ENCODE data around the gene VMO1.
A peak's percentile ranks its signal among the peaks of the same experiment; 100 is the strongest.

The VMO1 gene

DNA sequence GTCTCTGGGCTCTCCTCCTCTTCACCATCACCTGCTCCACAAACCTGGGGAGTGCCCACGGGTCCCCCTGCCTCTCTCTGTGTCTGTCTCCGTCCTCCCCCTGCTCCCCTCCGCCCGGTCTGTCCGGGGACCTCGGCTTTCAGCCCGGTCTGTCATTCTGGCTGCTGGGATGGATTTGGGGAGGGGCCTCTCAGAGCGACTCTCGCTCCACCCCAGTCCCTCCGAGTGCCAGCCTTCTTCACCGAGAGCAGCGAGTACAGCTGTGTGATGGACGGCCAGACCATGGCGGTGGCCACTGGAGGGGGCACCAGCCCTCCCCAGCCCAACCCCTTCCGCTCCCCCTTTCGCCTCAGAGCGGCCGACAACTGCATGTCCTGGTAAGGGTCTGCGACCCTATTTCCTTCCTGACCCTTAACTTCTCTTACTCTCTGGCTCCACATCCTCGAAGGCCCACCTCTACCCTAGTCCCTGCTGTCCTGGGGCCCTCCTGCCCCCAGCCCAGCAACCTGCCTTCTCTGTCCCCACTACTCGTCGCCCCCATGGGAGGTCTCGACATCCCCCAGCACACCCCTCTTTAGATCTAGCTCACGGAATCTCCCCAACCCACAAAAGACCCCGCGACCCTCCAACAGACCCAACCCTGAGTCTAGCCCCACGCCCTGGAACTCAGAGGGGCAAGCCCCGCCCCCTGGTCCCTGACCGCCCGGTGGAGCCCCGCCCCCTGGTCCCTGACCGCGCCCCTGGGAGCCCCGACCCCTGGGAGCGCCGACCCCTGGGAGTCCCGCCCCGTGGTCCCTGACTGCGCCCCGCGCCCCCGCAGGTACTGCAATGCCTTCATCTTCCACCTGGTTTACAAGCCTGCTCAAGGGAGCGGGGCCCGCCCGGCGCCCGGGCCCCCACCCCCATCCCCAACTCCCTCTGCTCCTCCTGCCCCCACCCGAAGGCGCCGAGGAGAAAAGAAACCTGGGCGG, 40.9 kb downstream of the VMO1 start:
- Mint-ChIP-seq H3K27ac (no peak overlapping the region), H3K9me3 (no peaks in the 10 kb centered on the region), H3K4me3 (peak overlapping the region; percentile 30 to 73 (median 57)), H3K36me3 (ENCODE audit: low read depth) (no peaks in the 10 kb centered on the region), H3K27me3 (ENCODE audit: low read depth) (peaks cover 96% of the 10 kb centered on the region), H3K4me1 (no peaks in the 10 kb centered on the region)
- TF ChIP-seq, protein P1, sequence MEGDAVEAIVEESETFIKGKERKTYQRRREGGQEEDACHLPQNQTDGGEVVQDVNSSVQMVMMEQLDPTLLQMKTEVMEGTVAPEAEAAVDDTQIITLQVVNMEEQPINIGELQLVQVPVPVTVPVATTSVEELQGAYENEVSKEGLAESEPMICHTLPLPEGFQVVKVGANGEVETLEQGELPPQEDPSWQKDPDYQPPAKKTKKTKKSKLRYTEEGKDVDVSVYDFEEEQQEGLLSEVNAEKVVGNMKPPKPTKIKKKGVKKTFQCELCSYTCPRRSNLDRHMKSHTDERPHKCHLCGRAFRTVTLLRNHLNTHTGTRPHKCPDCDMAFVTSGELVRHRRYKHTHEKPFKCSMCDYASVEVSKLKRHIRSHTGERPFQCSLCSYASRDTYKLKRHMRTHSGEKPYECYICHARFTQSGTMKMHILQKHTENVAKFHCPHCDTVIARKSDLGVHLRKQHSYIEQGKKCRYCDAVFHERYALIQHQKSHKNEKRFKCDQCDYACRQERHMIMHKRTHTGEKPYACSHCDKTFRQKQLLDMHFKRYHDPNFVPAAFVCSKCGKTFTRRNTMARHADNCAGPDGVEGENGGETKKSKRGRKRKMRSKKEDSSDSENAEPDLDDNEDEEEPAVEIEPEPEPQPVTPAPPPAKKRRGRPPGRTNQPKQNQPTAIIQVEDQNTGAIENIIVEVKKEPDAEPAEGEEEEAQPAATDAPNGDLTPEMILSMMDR (IDR thresholded peaks at IDR 0.05; ENCODE audit: unreplicated experiment in 3 of 3) = no peak

DNA sequence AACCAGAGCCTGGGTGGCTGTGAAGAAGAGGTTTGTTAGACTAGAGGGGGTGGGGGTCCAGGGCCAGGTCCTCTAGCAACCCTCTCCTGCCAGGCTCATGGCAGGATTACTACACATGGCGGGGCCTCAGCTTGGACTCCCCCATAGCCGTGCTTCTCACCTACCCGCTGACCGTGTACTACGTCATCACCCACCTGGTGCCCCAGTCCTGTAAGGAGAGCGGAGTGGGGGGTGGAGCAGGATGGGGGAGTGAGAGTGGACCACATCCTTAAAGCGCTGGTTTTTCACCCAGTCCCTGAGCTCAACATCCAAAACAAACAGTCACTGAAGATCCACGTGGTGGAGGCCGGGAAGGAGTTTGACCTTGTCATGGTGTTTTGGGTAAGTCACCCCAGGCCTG, 42.3 kb downstream of the VMO1 start:
- Mint-ChIP-seq H3K4me3 (no peak overlapping the region), H3K27ac (no peak overlapping the region), H3K27me3 (ENCODE audit: low read depth) (peaks cover 95% of the 10 kb centered on the region), H3K4me1 (no peaks in the 10 kb centered on the region), H3K36me3 (ENCODE audit: low read depth) (no peaks in the 10 kb centered on the region), H3K9me3 (no peaks in the 10 kb centered on the region)
- TF ChIP-seq, protein P1 (IDR thresholded peaks at IDR 0.05; ENCODE audit: unreplicated experiment in 3 of 3) = no peak

GRCh38 chr17:4743216-4743615, 42.9 kb downstream of the VMO1 start:
- H3K9me3 Mint-ChIP-seq = no peaks in the 10 kb centered on the region
- no peak overlapping the region for H3K27ac Mint-ChIP-seq
- H3K36me3 Mint-ChIP-seq (ENCODE audit: low read depth) = no peaks in the 10 kb centered on the region
- H3K27me3 Mint-ChIP-seq (ENCODE audit: low read depth) = peaks cover 95% of the 10 kb centered on the region
- no peak overlapping the region for H3K4me3 Mint-ChIP-seq
- TF ChIP-seq, protein P1 (IDR thresholded peaks at IDR 0.05; ENCODE audit: unreplicated experiment in 3 of 3) = no peak
- peaks cover 6% of the 10 kb centered on the region for H3K4me1 Mint-ChIP-seq

DNA sequence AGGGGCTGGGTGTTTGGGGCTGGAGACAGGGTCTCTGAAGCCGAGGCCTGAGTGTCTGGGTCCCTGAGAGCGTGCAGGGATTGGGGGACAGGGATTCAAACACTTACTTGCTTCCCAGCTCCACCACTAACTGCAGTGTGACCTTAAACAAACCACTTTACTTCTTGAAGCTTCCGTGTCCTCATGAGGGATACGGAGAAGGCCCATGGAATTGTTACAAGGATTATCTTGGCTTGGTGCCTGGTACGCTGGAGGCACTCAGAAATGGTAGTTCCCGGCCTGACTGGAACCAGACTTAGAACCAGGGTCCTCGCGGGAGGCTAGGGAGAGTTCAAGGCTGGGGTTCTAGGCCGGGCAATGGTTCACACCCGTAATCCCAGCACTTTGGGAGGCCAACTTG, 43.5 kb downstream of the VMO1 start:
- peaks cover 94% of the 10 kb centered on the region for H3K27me3 Mint-ChIP-seq (ENCODE audit: low read depth)

GRCh38 chr17:4742133-4742532, 44.0 kb downstream of the VMO1 start:
- Mint-ChIP-seq H3K9me3 (no peaks in the 10 kb centered on the region), H3K4me3 (no peak overlapping the region), H3K27me3 (ENCODE audit: low read depth) (peaks cover 94% of the 10 kb centered on the region), H3K27ac (no peak overlapping the region), H3K4me1 (peaks cover 7% of the 10 kb centered on the region), H3K36me3 (ENCODE audit: low read depth) (no peaks in the 10 kb centered on the region)
- TF ChIP-seq, protein P1 (IDR thresholded peaks at IDR 0.05; ENCODE audit: unreplicated experiment in 3 of 3) = no peak

More for the DNA sequence above, 43.5 kb downstream of the VMO1 start:
- Mint-ChIP-seq H3K4me3 (peak overlapping the region in 1 of 3 experiments; percentile 21), H3K9me3 (no peaks in the 10 kb centered on the region), H3K27ac (no peak overlapping the region), H3K4me1 (peaks cover 7% of the 10 kb centered on the region), H3K36me3 (ENCODE audit: low read depth) (no peaks in the 10 kb centered on the region)
- TF ChIP-seq, protein P1 (IDR thresholded peaks at IDR 0.05; ENCODE audit: unreplicated experiment in 3 of 3) = no peak

All from nephron (organoid).